GM19035 (cell line): ENCODE data around the gene KAZN.

Experiments used
- ATAC-seq: cut with Tn5 transposase; IDR thresholded peaks from one replicate; pipeline ENCODE4 v1.9.1; 2021; ENCODE audit not compliant: unreplicated experiment

Gene KAZN

GRCh38 chr1:14812189-14812588, 213.7 kb downstream of the KAZN start:
- ATAC-seq, result no peak

DNA sequence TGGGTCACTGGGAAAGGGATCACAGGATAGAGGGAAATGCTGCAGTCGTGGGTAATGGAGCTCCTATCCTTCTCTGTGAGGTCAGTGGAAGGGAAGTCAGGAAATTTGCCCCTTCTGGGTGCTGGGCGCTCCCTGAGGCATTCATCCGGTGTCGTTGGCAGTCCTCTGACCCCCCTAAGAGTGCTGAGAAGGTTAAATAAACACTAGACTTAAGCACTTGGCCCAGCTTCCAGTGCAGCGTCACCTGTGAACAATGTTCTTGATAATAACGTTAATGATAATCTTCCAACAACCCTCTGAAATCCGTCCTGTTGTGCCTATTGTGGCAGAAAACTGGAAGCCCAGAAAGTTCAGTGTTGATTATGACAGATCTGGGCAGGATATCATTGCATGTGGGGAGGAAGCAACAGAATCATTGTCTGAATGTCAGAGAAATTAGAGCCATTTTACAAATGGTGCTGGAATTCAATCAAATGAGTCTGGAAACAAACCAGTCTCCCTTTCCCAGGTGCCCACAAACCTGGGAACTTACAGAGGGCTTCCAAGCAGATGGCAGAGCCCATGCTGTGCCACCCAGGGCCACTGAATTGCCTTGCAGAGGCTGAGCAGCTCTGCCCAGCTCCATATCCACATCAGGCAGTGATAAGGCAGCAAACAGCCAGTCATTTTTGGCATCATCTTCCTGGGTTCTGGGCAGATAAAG, 216.8 kb downstream of the KAZN start:
- ATAC-seq, result no peak

GRCh38 chr1:14817223-14818170, 219.0 kb downstream of the KAZN start:
- ATAC-seq, result no peak

DNA sequence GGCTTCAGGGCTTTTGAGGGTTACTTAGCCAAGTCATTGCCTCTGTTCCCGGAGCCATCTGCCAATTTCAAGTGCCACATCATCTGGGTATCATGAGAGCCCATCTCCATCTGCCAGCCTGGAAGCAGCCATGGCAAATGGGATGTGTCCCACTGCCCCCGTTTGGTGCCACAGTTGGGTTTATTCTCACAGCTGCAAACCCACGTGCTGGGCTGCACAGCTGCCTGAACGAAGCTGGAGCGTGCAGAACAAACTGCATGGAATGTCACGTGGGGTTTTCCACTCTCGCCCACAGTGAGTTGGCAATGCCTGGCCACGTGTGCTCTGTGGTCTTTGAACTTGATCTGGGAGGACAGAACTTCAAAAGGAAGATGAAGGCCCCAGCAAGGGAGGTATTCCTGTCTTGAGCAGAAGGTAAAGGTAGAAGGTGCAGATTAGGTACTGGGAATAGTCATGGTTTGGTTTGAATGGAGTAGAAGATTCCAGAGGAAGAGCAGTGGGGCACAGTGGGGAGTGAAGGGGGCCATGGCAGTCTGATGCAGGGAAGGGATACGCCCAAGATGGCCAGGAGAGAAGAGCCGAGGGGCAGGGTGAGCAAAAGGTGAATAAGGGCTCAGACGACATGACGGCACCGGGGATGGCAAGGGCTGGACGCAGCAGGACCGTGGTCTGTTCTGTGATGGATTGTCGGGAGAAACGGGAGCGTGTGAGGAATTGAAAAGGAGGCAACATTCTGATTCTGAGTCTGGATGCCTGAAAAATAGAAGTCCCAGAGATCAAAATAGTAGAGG, 222.0 kb downstream of the KAZN start:
- ATAC-seq, result no peak

GRCh38 chr1:14822493-14822892, 224.0 kb downstream of the KAZN start:
- no peak for ATAC-seq

GRCh38 chr1:14822996-14823395, 224.5 kb downstream of the KAZN start:
- no peak for ATAC-seq

- ATAC-seq, result no peak
Observed at GRCh38 chr1:14824314-14824915, 225.9 kb downstream of the KAZN start.

- no peak for ATAC-seq
Observed at GRCh38 chr1:14825396-14825795, 226.9 kb downstream of the KAZN start.

- ATAC-seq, result no peak
Observed at GRCh38 chr1:14826172-14826636, 227.7 kb downstream of the KAZN start.

GRCh38 chr1:14826731-14827326, 228.3 kb downstream of the KAZN start:
- no peak for ATAC-seq

DNA sequence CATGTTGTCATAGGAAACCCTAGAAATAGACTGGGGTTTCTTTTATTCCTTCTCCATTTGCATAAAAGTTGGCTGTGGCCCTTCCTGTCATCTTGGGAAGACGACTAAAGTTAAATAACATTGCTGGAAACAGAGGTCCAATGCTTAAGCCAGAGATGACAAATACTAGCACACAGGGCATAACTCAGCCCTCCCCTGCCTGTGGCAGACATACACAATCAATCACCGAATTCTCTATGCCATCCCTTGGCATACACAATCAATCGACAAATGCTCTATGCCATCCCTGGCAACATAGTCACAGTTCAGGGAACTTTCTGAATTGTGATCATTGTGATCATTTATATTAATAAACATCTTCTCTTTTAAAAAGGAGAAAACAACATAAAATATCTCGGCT, 229.4 kb downstream of the KAZN start:
- ATAC-seq, result no peak

DNA sequence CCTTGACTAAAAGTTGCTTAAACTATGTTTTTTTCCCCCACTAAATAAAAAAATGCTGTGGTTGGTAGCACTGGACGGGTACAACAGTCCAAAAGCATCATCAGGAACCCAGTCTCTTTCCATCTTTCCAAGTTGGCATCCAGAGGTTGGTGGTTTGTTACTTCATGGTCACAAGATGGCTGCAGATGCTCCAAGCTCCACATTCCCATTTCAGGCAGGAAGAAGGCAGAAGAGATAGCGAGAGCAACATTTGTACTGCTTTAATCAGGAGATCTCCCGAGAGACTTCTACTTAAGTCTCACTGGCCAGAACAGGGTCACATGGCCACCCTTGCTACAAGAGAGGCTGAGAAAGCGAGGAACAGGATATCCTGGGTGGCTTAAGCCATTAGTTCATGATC, 230.2 kb downstream of the KAZN start:
- ATAC-seq, result no peak

GRCh38 chr1:14835725-14836124, 237.2 kb downstream of the KAZN start:
- ATAC-seq, result no peak

- ATAC-seq, result no peak
Observed at GRCh38 chr1:14836426-14837140, 238.1 kb downstream of the KAZN start.

GRCh38 chr1:14840374-14840773, 241.9 kb downstream of the KAZN start:
- ATAC-seq, result no peak

- ATAC-seq, result no peak
Observed at GRCh38 chr1:14841456-14841855, 243.0 kb downstream of the KAZN start.

- ATAC-seq, result no peak
Observed at GRCh38 chr1:14841951-14842350, 243.5 kb downstream of the KAZN start.

DNA sequence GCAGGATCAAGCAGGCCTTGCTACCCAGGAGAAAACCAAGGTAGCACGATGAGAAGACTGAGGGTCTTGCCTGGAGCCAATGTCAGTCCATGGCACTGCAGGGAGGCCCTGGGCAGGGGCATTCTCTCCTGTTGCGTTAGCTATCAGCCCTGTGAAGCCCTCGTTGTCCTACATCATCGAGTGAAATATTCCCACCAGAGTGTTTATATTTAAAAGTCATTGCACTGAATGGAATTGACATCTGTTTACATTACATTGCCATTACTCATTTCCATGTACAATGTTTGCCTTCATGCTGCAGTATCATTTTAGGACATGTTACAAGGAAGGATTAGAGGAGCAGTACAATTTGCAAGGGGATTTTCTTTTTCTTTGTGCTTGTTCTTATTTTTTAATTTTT, 243.9 kb downstream of the KAZN start:
- no peak for ATAC-seq

- ATAC-seq, result no peak
Observed at GRCh38 chr1:14842891-14843290, 244.4 kb downstream of the KAZN start.

DNA sequence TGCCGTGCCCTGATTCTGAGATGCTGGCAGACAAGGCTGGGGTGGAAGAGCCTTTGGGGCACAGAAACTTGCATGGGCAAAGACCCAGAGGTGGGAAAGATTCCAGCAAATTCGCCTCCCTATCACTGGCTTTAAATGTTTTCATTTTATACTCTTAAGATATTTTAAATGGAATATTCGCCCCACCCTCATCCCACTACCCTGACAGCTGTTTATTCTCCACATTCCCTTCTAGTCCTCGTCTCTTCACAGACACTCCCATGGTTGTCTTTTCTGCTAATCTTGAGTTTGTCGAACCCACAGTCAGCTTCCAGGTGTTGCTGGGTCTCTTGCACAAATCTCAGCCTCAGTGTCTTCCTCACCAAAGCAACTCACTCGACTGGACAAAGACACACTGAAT, 245.0 kb downstream of the KAZN start:
- no peak for ATAC-seq
